Middle frontal gyrus (tissue), 1 donor: ENCODE data around the gene BTBD8.

Experiments used
- DNase-seq: peaks from one replicate; pipeline ENCODE4 v3.0.0-alpha.2; 2015; ENCODE audit warnings: low spot score; ENCODE audit errors: extremely low spot score

The BTBD8 gene

DNA sequence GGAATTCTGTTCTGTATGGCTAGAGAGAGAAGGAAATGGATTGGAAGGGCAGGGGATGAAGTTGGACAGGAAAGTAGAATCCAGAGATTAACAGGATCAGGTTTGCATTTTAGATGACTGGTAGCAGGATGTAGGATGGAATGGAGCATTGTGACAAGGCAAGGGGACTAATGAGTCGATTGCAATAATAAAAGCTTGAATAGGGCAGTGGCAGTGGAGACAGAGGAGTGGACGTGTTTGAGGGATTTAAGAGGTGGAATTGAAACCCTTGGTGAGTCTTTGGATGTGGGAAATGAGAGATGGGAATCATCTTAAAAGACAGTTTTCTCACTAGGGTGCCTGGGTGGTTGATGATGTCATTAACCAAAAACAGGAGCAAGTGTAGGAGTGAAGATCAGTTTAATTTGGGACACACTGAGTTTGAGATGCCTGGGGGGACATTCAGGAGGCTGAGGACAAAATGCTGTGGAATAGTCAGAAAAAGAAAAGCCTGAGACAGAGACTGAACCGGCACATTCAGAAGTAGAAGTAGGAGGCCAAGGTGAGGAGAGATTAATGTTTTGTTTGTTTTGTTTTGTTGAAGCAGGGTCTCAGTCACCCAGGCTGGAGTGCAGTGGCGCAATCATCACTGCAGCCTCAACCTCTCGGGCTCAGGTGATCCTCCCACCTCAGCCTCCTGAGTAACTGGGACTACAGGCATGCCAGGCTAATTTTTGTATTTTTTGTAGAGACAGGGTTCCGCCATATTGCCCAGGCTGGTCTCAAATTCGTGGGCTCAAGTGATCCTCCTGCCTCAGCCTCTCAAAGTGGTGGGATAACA lies 108.5 kb downstream of the BTBD8 start:
- DNase-seq, result no peak

DNA sequence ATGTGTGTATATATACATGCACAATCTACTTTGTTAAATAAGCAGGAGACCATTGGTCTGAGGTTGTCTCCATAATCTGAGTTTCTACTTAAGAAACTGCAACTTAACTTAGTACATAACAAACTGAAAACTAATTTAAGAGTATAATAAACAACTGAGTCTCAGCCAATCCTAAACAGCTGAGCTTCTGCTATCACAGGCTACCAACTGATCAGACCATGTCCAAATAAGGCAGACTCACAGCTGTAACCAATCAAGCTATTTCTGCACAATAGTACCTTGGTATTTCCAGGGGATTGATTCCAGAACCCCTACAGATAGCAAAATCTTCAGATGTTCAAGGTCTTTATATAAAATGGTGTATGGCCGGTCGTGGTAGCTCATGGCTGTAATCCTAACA lies 111.6 kb downstream of the BTBD8 start:
- no peak for DNase-seq

DNA sequence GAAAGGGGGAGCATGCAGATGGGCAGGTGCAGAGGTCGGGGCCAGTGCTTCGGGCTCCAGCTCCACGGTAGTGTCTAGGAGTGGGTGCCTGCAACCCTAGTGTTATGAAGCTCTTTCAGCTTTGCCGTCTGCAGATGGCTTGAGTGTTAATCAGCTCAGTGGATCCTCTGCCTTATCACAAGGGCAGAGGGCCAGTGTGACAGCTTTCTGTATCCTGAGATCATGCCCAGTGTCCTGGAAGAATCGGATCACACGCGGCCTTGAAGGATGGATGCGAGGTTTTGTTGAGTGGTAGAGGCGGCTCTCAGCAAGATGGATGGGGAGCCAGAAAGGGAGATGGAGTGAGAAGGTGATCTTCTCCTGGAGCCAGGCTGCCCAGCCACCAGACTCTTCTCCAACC lies 112.1 kb downstream of the BTBD8 start:
- no peak for DNase-seq

DNA sequence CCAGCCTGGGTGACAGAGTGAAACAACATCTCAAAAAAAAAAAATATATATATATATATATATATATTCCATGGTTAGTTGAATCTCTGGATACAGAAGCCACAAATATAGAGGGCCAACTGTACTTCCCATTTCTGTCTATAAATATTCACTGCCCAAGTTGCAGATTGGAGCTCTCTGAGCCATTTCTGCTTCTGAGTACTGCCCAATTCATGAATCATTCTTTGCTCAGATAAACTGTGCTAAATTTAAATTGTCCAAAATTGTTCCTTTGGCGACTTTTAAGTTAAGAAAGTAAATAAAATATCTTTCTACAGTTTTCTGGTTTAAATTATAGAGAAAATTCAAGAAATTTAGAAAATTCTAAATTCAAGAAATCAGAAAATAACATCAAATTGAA lies 114.4 kb downstream of the BTBD8 start:
- no peak for DNase-seq

DNA sequence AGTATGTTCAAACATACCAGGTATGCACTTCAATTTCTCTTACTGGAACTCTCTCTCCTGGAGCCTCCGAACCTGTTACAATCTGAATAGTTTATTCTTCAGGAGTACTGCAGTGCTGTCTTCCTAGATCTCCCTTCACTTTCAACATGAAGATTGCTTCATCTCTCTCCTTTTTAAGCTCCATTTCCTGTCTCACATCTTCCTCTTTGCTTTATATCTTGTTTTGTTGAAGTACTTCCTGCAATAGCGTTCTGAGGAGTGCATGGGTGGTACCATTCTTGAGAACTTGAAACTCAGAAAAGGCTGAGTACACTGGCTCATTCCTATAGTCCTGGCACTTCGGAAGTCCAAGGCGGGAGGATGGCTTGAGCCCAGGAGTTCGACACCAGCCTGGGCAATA lies 121.8 kb downstream of the BTBD8 start:
- no peak for DNase-seq

DNA sequence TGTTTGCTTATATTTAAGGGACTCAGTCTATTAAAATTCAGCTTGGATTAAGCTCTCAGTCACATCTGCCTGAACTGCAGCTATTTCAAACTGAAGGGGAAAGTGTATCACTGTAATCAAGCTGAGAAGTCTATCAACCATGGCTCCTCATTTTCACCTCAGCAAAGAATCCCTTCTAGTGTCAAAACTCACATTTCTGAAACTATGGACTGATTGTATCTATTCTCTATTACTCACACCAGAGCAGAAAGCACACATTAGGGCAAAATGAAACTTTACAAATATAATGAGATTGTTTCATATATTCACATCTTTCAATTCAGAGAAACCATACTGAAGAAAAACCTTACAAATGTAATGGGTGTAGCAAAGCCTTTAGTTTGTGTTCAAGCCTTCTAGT lies 123.0 kb downstream of the BTBD8 start:
- no peak for DNase-seq

DNA sequence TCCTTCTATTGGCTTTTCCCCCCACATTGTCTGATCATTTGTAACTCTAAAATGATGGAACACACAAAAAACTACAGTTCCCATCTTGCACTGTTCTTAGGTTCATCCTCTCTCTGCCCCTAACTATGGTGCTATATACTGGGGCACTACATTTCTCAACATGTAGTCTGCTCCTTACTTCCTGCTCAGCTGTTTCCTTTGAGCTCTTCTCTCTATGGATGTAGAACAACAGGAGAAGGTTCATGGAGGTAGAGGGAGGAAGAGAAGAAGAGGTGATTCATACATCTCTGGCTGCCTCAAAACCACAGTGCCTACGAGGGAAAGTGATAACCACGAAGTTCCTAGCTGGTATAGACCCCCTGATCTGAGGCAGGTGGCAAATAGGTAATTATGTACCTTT lies 130.6 kb downstream of the BTBD8 start:
- no peak for DNase-seq

DNA sequence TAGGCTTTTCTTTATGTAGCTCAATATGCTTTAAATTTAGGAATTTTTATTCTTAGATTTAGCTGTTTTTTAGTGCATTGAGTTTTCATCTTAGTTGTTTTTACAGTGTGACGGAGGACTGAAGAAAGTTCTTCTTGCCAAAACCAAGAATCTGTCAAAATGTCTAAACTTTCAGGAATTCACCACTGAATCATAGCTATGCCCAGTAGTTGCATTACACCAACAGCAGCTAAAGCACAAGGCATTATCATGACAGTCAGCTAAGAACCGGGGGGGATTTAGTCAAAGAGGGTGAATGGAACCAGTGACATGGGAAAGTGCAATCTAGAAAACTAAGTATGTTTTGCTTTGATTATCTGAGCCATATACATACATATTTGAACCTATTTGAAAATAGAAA lies 131.0 kb downstream of the BTBD8 start:
- DNase-seq, result no peak

DNA sequence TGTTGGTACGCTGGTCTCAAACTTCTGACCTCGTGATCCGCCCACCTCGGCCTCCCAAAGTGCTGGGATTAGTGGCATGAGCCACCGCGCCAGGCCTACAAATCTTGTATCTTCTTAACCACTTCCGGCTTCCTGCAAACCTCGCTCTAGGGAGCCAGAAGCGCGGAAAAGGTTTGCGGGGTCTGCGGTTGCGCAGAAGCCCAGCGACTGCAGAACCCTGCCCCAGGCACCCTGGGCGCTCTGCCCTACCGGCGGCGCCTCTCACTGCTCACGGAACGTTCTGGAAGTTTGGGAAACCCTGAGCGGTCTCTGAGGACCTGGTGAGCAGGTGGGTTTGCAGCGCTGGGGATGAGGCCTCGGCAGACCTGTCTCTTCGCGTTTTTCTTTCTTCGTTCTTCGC lies 137.6 kb downstream of the BTBD8 start, which contains the start of gene C1orf146:
Gene C1orf146 (plus strand): TSS at position 195 of the 400 bp plus-strand sequence. CDS start 13,506 bp downstream, outside the sequence.
- DNase-seq, result no peak

DNA sequence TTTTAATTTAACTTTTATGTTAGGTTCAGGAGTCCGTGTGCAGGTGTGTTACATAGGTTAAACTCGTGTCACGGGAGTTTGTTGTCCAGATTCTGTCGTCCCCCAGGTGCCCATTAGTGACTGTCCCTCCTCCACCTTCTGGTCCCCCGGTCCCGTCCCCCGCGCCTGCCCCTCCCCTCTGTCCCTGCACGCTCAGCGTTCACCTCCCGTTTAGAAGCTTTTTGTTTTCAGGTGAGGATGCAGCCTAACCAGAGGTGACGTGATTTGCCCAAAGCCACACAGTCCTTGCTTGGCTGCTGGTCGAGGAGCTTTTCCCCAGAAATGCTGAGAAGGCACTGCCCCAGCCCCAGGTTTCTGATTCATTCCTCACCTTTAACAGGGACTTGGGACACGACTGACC lies 138.4 kb downstream of the BTBD8 start:
- DNase-seq, result no peak

DNA sequence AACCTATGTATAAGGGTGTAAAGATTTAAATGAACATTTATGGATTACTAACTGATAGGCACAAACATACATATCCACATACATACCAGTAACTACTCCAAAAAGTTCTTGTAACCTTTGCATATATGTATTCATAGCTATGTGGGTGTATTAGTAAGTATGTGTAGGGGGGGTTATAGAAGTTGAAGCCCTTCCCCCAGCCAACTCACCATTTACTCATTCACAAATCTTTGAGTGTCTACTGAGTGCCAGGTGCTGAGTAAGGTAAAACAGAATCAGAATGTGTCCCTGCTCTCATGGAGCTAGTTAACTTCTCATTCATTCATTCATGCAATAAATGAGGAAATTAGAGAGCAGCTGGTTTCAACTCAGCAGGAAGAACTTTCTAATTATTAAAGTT lies 138.9 kb downstream of the BTBD8 start:
- no peak for DNase-seq

DNA sequence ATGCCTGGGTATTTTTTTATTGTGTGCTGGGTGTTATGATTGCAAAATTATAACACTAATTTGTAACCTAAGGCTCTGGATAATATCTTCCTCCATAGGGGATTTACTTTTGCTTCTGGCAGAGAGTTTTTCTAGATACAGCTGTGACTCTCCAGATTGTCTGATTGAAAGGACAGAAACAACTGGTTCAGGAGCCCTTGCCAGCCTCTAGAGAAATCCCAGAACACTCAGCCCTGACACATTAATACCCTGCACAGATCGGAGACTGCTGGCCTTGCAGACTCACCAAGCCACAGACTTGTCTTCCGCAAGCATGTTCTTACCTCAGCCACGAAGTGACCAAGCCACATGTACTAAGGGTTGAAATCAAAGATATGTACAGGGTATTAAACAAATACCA lies 148.3 kb downstream of the BTBD8 start:
- DNase-seq, result no peak

DNA sequence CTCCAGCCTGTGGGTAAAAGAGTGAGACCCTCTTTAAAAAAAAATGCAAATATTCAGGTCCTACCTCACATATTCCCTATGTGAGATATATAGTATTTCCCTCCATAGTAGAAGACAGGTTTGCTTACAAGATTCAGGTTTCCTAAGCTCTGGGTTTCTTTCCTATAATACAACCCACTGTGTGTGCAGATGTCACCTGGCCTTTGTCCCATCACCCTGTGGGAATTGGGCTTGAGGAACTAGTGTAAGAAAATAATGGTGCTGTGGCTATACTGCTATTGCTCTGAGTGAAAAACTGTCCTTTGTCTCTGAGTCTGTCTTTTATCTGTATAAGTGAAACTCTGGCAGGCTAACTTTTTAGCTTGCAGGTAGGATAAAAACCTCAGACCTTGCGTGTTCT lies 150.6 kb downstream of the BTBD8 start:
- no peak for DNase-seq
